Chondrocyte (in vitro differentiated cells): ENCODE data around the gene TMEM169. TPM values are rescaled to one million over a fixed set of nuclear protein-coding genes. Genes with fewer than 3 reads are reported as not detected.
A peak's percentile ranks its signal among the peaks of the same experiment; 100 is the strongest.

ENCODE experiments used
- DNase-seq: peaks from one replicate; pipeline ENCODE4 v3.0.0; 2021; ENCODE audit warnings: mixed read lengths, low spot score
- H3K27ac Mint-ChIP-seq: one replicate; pipeline ENCODE4 v1.8.0; 2021; ENCODE audit warnings: mild to moderate bottlenecking, moderate library complexity, mixed read lengths; ENCODE audit not compliant: unreplicated experiment
- H3K27me3 Mint-ChIP-seq: 2 replicates; pipeline ENCODE4 v1.8.0; 2021; ENCODE audit warnings: low read depth, mixed read lengths
- H3K36me3 Mint-ChIP-seq: 2 replicates; pipeline ENCODE4 v1.8.0; 2021; ENCODE audit warnings: low read depth, mixed read lengths
- H3K4me1 Mint-ChIP-seq: 2 replicates; pipeline ENCODE4 v1.8.0; 2021; ENCODE audit warnings: low read depth, mild to moderate bottlenecking, mixed read lengths
- H3K4me3 Mint-ChIP-seq: one replicate; pipeline ENCODE4 v1.8.0; 2021; ENCODE audit warnings: mild to moderate bottlenecking, moderate library complexity, mixed read lengths; ENCODE audit not compliant: unreplicated experiment
- H3K9me3 Mint-ChIP-seq: 2 replicates; pipeline ENCODE4 v1.8.0; 2021; ENCODE audit warnings: low read depth, mixed read lengths
- CTCF ChIP-seq: fragments of 200-600 bp; sonication (generic); IDR thresholded peaks from 2 replicates; pipeline ENCODE4 v1.5.0; 2021; ENCODE audit warnings: antibody characterized with exemption, mild to moderate bottlenecking, moderate library complexity
- total RNA-seq: library from RNA; stranded (reverse); gene quantifications from 3 replicates; pipeline ENCODE4 v1.2.1, GENCODE V29; 2021

TMEM169 gene
- total RNA-seq, 1 donor from 2014 or later, result 1.3 TPM

- Mint-ChIP-seq H3K27ac (no peak overlapping the region), H3K36me3 (peaks cover 45% of the 10 kb centered on the region), H3K4me1 (peaks cover 6% of the 10 kb centered on the region), H3K9me3 (no peaks in the 10 kb centered on the region), H3K27me3 (no peaks in the 10 kb centered on the region), H3K4me3 (no peak overlapping the region)
- DNase-seq, result no peak
- peak; percentile 8 for TF ChIP-seq CTCF
These were observed 48.7 kb downstream of the TMEM169 start for GRCh38 chr2:216130346-216130971.

- H3K4me1 Mint-ChIP-seq, result peaks cover 6% of the 10 kb centered on the region
- peaks cover 48% of the 10 kb centered on the region for H3K36me3 Mint-ChIP-seq
- H3K27me3 Mint-ChIP-seq, result no peaks in the 10 kb centered on the region
- DNase-seq, result no peak
- H3K4me3 Mint-ChIP-seq, result no peak overlapping the region
- no peak overlapping the region for H3K27ac Mint-ChIP-seq
- TF ChIP-seq CTCF, result no peak
- no peaks in the 10 kb centered on the region for H3K9me3 Mint-ChIP-seq
These were observed 49.6 kb downstream of the TMEM169 start for GRCh38 chr2:216131175-216131926.

- peaks cover 47% of the 10 kb centered on the region for H3K36me3 Mint-ChIP-seq
These were observed 50.9 kb downstream of the TMEM169 start for GRCh38 chr2:216132585-216132984.

GRCh38 chr2:216133397-216133796 is 51.7 kb downstream of the TMEM169 start:
- Mint-ChIP-seq H3K9me3 (no peaks in the 10 kb centered on the region), H3K4me3 (no peak overlapping the region), H3K4me1 (peaks cover 6% of the 10 kb centered on the region), H3K36me3 (peaks cover 53% of the 10 kb centered on the region), H3K27me3 (no peaks in the 10 kb centered on the region), H3K27ac (no peak overlapping the region)
- DNase-seq, result no peak
- TF ChIP-seq CTCF, result no peak

More at GRCh38 chr2:216132585-216132984, 50.9 kb downstream of the TMEM169 start:
- no peaks in the 10 kb centered on the region for H3K27me3 Mint-ChIP-seq
- H3K4me1 Mint-ChIP-seq, result peaks cover 6% of the 10 kb centered on the region
- no peak overlapping the region for H3K27ac Mint-ChIP-seq
- no peaks in the 10 kb centered on the region for H3K9me3 Mint-ChIP-seq
- DNase-seq, result no peak
- H3K4me3 Mint-ChIP-seq, result no peak overlapping the region
- no peak for TF ChIP-seq CTCF

GRCh38 chr2:216134958-216135541 is 53.3 kb downstream of the TMEM169 start:
- Mint-ChIP-seq H3K4me1 (no peaks in the 10 kb centered on the region), H3K27ac (peak overlapping the region; percentile 24), H3K36me3 (peaks cover 63% of the 10 kb centered on the region), H3K9me3 (no peaks in the 10 kb centered on the region), H3K4me3 (no peak overlapping the region), H3K27me3 (no peaks in the 10 kb centered on the region)
- TF ChIP-seq CTCF, result no peak
- DNase-seq, result no peak
